Measurements from ENCODE around the gene OGDH.

Gene OGDH

GRCh38 chr7:44618753-44619152, 12.3 kb downstream of the OGDH start:
- no peak for DNase-seq (ENCODE audit: low spot score)

GRCh38 chr7:44621034-44621749, 14.8 kb downstream of the OGDH start:
- no peak for DNase-seq (ENCODE audit: low spot score)

- no peak for DNase-seq (ENCODE audit: low spot score)
Observed at GRCh38 chr7:44621750-44622103, 15.3 kb downstream of the OGDH start.

- DNase-seq (ENCODE audit: low spot score), result no peak
Observed at GRCh38 chr7:44622342-44623151, 16.1 kb downstream of the OGDH start.

- no peak for DNase-seq (ENCODE audit: low spot score)
Observed at GRCh38 chr7:44624318-44624717, 17.9 kb downstream of the OGDH start.

GRCh38 chr7:44625526-44626471, 19.4 kb downstream of the OGDH start:
- DNase-seq (ENCODE audit: low spot score), result no peak

GRCh38 chr7:44626620-44627019, 20.2 kb downstream of the OGDH start:
- no peak for DNase-seq (ENCODE audit: low spot score)

- no peak for DNase-seq (ENCODE audit: low spot score)
Observed at GRCh38 chr7:44629829-44630522, 23.5 kb downstream of the OGDH start.

GRCh38 chr7:44630792-44631457, 24.5 kb downstream of the OGDH start:
- no peak for DNase-seq (ENCODE audit: low spot score)

GRCh38 chr7:44631458-44632115, 25.2 kb downstream of the OGDH start:
- DNase-seq (ENCODE audit: low spot score), result no peak

GRCh38 chr7:44632196-44632595, 25.8 kb downstream of the OGDH start:
- DNase-seq (ENCODE audit: low spot score), result no peak

- peak; percentile 77 for DNase-seq (ENCODE audit: low spot score)
Observed at GRCh38 chr7:44633254-44634186, 27.1 kb downstream of the OGDH start.

GRCh38 chr7:44634187-44634838, 27.9 kb downstream of the OGDH start:
- no peak for DNase-seq (ENCODE audit: low spot score)

- DNase-seq (ENCODE audit: low spot score), result no peak
Observed at GRCh38 chr7:44634839-44635591, 28.6 kb downstream of the OGDH start.

GRCh38 chr7:44636041-44636584, 29.7 kb downstream of the OGDH start:
- DNase-seq (ENCODE audit: low spot score), result no peak

GRCh38 chr7:44636926-44637325, 30.5 kb downstream of the OGDH start:
- no peak for DNase-seq (ENCODE audit: low spot score)

- DNase-seq (ENCODE audit: low spot score), result peak; percentile 62
Observed at GRCh38 chr7:44637788-44638594, 31.6 kb downstream of the OGDH start.
